Sigmoid colon (tissue), 4 donors: Measurements from ENCODE around the gene MORN2.
"Not testable (repeated sequence)": the region's sequence is repeated elsewhere in the genome, so short reads cannot be mapped to it uniquely, and the experiment has no call there.

Experiments
- POLR2AphosphoS5 ChIP-seq, 4 donors: sonication (generic); formaldehyde crosslinking; IDR thresholded peaks; one replicate each; pipeline ENCODE4 v1.6.1; 2017; ENCODE audit warnings: antibody characterized with exemption in 4 of 4
- TF ChIP-seq, protein P1 (sequence below), 4 experiments: fragments of 450-650 bp in 3 of 4; fragments of 200-600 bp in 1 of 4; IDR thresholded peaks; one replicate each; pipeline ENCODE4 v1.5.1; 2016 to 2019; ENCODE audit warnings: antibody characterized with exemption in 4 of 4, mild to moderate bottlenecking in 3 of 4, moderate library complexity in 2 of 4

DNA sequence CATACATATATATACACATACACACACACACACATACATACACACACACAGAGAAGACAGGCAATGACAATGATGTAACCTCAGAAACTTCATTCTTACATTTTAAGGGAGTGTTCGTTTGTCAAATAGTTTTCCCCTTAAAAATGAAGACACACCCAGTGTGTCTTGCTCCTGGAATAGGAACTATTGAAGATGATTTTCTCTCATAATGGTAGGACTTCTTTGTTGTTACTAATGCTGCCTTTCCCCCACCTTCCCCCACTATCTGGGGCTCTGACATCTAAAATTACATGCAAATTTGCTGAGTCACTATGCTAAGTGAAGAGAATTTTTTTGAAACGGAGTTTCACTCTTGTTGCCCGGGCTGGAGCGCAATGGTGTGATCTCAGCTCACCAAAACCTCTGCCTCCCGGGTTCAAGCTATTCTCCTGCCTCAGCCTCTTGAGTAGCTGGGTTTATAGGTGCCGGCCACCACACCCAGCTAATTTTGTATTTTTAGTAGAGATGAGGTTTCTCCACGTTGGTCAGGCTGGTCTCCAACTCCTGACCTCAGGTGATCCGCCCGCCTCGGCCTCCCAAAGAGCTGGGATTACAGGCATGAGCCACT, 48.1 kb upstream of the MORN2 start:
- TF ChIP-seq, protein P1, sequence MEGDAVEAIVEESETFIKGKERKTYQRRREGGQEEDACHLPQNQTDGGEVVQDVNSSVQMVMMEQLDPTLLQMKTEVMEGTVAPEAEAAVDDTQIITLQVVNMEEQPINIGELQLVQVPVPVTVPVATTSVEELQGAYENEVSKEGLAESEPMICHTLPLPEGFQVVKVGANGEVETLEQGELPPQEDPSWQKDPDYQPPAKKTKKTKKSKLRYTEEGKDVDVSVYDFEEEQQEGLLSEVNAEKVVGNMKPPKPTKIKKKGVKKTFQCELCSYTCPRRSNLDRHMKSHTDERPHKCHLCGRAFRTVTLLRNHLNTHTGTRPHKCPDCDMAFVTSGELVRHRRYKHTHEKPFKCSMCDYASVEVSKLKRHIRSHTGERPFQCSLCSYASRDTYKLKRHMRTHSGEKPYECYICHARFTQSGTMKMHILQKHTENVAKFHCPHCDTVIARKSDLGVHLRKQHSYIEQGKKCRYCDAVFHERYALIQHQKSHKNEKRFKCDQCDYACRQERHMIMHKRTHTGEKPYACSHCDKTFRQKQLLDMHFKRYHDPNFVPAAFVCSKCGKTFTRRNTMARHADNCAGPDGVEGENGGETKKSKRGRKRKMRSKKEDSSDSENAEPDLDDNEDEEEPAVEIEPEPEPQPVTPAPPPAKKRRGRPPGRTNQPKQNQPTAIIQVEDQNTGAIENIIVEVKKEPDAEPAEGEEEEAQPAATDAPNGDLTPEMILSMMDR (IDR thresholded peaks at IDR 0.05), result not testable (repeated sequence)
- not testable (repeated sequence) for TF ChIP-seq POLR2AphosphoS5 (IDR thresholded peaks at IDR 0.05)
